ENCODE results near the gene DEDD.

Gene DEDD

DNA sequence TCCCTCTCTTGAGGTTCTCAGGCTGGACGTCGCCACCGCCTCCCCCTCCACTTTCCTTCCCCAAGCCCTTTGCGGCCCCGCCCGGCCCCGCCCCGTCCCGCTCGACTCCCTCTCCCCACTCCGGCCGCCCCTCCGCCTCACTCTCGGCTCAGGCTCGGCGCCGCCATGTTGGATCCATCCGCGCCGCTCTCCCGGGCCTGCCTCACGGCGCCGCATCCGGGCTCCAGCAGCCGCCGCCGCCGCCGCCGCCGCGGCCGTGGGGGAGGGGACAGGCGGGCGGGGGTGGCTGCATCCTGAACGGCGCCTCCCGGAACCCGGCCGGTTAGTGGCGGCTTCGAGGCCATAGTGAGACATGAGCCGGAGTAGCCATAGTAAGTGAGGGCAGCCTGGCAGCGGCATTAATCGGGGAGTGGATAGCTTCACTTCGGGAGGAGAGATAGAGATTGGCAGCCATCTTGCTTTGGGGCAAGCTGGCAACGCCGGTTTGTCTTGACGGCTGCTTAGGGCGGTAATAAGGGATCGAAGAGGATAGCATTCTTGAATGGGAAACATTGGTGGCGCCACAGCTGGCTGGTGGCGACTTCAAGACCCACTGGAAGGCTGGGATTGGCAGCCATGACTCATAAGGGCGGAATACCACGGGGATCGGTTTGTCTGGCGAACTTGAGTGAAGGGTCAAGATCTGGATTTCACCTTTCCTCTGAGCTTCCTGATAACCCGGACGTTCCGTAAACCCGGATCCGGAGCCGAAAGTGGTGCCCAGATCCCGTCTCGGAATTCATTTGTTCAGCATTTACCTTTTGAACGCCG lies at the start of gene DEDD:
Gene DEDD, minus strand, starts transcription at position 258 of the 810 bp plus-strand sequence. CDS start 8,205 bp downstream, outside the sequence.
- peak; percentile 71 for DNase-seq (ENCODE audit: low read depth, low spot score)

- no peak for DNase-seq (ENCODE audit: low read depth, low spot score)
Measured at GRCh38 chr1:161182214-161182613, 49.7 kb upstream of the DEDD start.

GRCh38 chr1:161180639-161181038 lies 48.2 kb upstream of the DEDD start:
- DNase-seq (ENCODE audit: low read depth, low spot score) = no peak

DNA sequence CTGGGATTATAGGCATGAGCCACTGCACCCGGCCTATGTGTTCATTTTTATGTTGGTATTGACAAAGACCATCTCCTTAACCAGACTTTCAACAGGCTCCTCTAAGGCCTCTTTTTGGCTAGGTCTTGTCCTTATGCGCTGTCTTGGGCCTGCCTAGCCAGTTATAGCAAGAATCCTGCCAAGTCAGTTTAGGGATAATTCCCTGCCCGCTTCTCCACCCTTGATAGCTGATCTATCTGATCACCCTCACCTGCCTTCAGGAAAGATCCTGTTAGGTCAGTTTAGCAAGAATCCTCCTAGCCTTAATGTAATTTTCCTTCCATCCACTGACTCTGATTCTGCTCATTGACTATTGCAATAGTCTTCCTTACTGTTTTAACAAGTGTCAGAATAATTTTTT lies 47.2 kb upstream of the DEDD start:
- DNase-seq (ENCODE audit: low read depth, low spot score) = no peak

GRCh38 chr1:161177936-161178244 lies 45.4 kb upstream of the DEDD start:
- no peak for DNase-seq (ENCODE audit: low read depth, low spot score)

DNA sequence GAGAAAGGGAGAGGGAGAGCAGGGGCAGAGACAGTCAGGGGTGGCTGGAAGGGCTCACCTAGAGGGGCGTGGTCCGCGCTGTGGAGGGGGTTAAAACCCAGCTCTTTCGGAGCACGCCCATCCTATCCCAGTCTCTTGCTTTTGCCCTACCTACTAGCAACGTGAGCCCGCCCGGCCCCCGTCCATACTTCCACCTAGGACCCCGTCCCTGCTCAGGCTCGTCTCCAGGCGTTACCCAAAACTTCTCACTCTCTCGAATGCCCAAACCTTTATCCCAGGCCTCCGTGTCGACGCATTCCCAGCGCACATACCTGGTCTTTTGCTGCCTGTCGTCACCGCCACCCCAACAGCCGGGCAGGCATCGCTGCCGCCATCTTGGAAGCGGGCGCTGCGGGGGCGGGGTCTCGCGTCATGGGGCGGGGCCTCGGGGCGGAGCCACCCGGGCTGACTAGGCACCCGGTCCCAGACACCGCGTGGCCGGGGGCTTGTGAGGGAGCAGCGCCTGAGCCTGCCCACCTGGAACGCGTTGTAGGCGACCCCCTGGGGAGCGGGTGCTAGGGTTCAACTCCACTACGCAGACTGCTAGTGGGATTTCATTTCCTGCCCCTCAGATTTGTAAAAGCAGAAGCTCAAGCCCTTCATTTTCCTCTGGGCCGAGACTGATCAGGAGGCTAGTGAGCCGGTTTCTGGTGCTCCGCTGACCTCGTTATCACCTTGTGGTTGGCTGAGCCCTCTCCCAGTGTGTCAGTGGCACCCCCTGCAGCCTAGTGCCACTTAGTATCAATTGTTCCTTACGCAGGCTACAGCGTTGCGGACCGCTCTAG lies 44.9 kb upstream of the DEDD start, which contains the start of gene B4GALT3:
Gene B4GALT3, minus strand, starts transcription at position 396 of the 824 bp plus-strand sequence. CDS start 1,447 bp downstream, outside the sequence.
- peak; percentile 94 for DNase-seq (ENCODE audit: low read depth, low spot score)

DNA sequence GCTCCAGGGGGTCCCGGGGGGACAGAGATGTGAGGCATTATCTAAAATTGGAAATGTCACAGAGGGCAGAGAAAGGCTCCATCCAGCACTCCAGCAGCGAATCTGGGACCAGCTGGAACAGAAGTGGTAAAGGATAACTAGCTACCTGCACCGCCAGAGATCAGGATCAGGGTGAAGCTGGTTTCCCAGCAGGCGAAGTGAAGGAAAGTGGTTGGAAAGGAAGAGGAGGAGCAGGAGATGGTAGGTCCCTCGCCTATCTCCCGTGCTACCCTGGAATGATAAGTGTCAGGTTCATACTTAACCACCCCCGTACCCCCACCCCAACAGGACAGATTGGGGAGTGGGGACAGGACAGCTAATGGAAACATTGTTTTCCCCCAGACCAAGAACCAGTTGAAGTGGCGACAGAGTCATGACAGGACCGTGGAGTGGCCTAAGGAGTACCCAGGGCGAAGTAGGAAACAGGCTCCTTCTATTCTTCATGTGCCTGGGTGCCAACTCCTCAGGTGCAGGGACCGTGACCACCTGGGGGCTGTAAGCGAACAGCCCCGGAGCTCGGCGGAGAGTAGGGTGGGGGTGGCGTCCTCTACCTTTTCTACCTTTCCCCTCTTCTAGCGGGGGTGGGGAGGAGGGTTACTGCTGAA lies 44.1 kb upstream of the DEDD start:
- no peak for DNase-seq (ENCODE audit: low read depth, low spot score)

DNA sequence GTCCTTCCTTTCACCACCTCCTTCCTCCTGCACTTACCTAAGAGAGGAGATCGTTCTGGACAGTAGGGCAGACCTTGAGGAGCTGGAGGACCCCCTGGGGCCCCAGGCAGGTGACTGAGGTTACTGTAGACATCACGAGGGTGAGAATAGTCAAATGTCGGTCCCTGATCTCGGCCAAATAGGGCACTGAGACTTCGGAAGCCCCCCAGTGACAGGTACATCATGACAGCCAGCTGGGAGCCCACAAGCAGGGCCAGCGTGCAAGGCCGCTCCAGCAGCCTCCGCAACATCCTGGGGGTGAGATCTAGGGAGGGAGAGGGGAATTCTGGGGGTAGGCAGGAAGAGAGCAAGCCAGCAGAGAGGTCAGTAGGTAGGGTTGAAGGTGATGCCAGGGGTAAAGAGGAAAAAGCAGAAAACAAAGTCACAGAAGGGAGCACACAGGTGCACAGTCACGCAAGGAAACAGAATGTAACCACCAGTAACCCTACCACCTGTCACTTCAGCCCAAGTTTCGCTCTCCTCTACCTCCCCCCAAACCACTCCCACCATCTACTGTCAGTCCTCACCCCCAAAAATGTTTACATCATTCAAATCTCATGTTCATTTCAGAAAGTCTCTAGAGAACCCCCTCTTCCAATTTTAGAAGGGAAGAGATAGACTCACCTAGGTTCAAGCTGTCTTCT lies 43.4 kb upstream of the DEDD start:
- no peak for DNase-seq (ENCODE audit: low read depth, low spot score)

GRCh38 chr1:161174911-161175310 lies 42.4 kb upstream of the DEDD start:
- DNase-seq (ENCODE audit: low read depth, low spot score) = no peak

DNA sequence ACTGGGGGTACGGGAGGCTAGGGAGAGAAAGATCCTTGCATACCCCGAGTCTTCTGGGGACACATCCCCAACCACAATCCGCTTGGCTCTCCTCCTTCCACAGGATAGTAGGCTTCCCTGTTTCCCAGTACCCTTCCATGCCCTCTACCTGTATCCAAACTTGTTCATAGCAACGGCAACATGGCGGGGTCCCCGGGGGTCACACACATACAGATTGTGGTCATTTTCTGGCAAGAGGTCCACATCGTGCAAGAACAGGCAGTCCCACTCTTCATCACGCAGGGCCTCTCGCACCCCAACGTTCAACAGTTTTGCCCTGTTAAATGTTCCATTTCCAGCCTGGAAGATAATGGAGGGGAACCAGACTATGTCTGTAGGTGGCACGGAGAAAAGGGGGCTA lies 41.2 kb upstream of the DEDD start:
- DNase-seq (ENCODE audit: low read depth, low spot score) = no peak

GRCh38 chr1:161172776-161173376 lies 40.4 kb upstream of the DEDD start:
- DNase-seq (ENCODE audit: low read depth, low spot score) = no peak

- no peak for DNase-seq (ENCODE audit: low read depth, low spot score)
Measured at GRCh38 chr1:161172349-161172748, 39.9 kb upstream of the DEDD start.

GRCh38 chr1:161171696-161172095 lies 39.2 kb upstream of the DEDD start:
- no peak for DNase-seq (ENCODE audit: low read depth, low spot score)

DNA sequence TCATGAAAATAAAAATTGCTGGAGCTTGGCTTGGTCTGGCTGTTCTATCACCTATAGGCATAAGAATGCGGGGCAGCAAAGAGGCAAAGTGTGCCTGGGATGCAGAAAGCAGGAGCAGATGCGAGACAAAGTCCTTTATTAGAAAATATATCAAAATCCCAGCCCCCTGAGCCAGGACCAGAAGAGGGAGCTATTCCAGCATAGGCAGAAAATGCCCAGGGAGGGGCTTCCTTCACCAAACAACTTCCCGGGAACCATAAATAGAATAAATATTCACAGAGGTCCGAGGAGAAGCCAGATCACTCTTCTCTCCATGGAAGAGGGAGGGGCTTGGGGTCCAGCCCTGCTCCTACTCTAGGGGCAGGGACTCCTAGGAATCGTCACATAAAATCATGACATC lies 38.7 kb upstream of the DEDD start:
- DNase-seq (ENCODE audit: low read depth, low spot score) = no peak

DNA sequence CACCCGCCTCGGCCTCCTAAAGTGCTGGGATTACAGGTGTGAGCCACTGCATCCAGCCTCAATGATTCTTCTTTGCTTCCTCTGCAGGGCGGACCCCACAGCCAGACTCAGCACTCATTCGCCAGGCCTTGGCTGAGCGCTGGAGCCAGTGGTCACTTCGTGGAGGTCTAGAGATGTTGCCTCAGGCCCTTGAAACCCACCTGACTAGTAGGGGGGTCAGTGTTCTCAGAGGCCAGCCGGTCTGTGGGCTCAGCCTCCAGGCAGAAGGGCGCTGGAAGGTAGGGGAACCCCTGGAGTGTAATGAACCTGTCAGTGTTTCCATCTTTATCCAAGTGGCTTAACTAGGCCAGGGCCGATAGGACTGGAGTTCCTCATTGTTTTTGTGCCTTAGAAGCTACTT lies 36.4 kb upstream of the DEDD start:
- DNase-seq (ENCODE audit: low read depth, low spot score) = no peak

- no peak for DNase-seq (ENCODE audit: low read depth, low spot score)
Measured at GRCh38 chr1:161166669-161167548, 34.4 kb upstream of the DEDD start.

DNA sequence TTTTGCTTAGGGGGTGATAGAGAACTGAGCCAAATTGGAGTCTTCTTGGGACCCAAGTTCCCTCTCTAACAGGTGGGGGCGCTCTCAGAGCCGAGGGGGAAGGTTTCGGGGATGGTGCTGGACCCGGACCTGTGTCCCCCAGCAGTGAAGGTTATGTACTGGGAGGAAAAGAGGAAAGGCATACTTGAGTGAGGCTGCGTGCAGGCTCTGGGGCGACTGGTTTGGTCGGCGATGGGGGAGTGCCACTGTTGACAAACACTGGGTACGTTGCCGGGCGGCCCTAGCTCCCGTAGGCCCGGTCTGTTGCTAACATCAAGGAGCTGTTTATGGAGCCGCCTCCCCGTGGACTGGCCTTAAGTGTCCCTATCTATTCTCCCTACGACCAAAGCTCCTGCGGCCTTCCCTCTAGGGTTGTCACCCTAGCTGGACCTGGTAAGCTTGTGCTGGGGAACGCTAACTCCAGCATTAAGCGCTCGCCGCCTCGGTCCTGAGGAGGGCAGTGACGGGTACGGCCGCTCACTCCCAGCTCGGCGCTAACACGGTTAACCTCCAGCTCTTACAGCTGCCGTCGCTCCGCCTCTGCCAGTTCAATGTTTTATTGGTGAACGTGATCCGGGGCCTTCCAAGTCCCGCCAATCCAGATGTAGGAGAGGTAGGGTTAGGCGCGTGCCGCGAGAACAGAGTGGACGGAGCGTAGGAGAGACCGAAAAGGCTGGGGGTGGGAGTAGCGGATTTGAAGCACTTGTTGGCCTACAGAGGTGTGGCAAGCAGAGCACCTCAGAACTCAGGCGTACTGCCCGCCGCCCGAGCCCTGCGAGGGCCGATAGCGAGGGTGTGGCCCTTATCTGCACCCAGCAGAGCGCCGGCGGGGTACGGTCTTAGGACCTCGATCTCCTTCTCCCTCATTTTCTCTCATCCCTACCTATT lies 33.5 kb upstream of the DEDD start, which contains the start of gene PPOX:
Gene PPOX, plus strand, starts transcription at position 685 of the 927 bp plus-strand sequence. CDS start 422 bp downstream, outside the sequence.
- peak; percentile 77 for DNase-seq (ENCODE audit: low read depth, low spot score)

DNA sequence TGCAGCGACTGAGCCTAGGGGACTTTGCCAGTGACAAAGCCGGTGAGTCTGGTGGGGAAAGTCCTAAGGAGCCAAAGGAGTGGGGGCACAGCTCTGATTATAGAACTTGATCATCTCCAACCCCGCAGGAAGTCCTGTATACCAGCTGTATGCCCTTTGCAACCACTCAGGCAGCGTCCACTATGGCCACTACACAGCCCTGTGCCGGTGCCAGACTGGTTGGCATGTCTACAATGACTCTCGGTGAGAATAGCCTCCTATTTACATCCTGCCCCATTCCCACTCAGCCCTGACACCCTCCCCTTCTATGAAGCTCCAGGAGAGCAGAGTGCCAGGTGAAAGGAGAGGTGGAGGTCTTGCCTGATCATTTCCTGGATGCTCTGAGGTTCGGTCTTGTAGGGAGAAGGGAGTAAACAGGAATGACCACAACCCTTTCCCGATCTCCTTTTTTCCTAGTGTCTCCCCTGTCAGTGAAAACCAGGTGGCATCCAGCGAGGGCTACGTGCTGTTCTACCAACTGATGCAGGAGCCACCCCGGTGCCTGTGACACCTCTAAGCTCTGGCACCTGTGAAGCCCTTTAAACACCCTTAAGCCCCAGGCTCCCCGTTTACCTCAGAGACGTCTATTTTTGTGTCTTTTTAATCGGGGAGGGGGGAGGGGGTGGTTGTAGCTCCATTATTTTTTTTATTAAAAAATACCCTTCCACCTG lies 32.6 kb upstream of the DEDD start:
- no peak for DNase-seq (ENCODE audit: low read depth, low spot score)

Data from activated naive CD8-positive, alpha-beta T cell treated with anti-CD3 and anti-CD28 coated beads, Interleukin-2, amount 50 U/mL, for 16 hours (primary cell).